SK-N-SH (cell line): ENCODE data around the gene HDAC4. TPM values are rescaled to one million over a fixed set of nuclear protein-coding genes. Genes with fewer than 3 reads are reported as not detected.

Experiments
- CTCF ChIA-PET: fragments of 300-600, 350-600 bp; formaldehyde crosslinking; extraction: SDS; loops from one replicate; lab custom pipeline; 2021; lab: Yijun Ruan, JAX
- POLR2A ChIA-PET: fragments of 350-600 bp; sonication (Branson Sonifier 250); formaldehyde crosslinking; extraction: SDS; loops from one replicate; lab custom pipeline; 2020; ENCODE audit warnings: antibody characterized with exemption, inconsistent platforms; lab: Yijun Ruan, JAX
- DNase-seq: peaks from one replicate; pipeline ENCODE4 v3.0.0; 2012
- H2AFZ ChIP-seq: fragments of 200-600 bp; sonication (generic); 2 replicates; pipeline ENCODE4 v1.8.1; 2016; ENCODE audit warnings: antibody characterized with exemption, mild to moderate bottlenecking, low read depth
- H3F3A ChIP-seq: fragments of 200-600 bp; sonication (generic); replicated peaks from 2 replicates; pipeline ENCODE3; 2016; ENCODE audit warnings: antibody characterized with exemption, mild to moderate bottlenecking; ENCODE audit not compliant: insufficient read depth
- H3K27ac ChIP-seq, 2 experiments: fragments of 200-500 bp in 1 of 2; fragments of 200-600 bp in 1 of 2; sonication (Bioruptor generic) in 1 of 2; sonication (generic), shearing (Covaris generic) in 1 of 2; 2 replicates each; pipeline versions ENCODE4 v1.5.1 to v1.6.1; 2014 to 2016; ENCODE audit warnings: low read depth in 2 of 2, inconsistent platforms in 1 of 2, low read length in 1 of 2, mild to moderate bottlenecking in 1 of 2, mixed read lengths in 1 of 2
- H3K27me3 ChIP-seq: fragments of 200-600 bp; sonication (generic), shearing (Covaris generic); 2 replicates; pipeline ENCODE4 v1.6.1; 2016; ENCODE audit warnings: mixed run types; ENCODE audit not compliant: insufficient read depth
- H3K36me3 ChIP-seq, 2 experiments: fragments of 200-500 bp in 1 of 2; fragments of 200-600 bp in 1 of 2; sonication (Bioruptor generic) in 1 of 2; sonication (generic) in 1 of 2; replicated peaks in 1 of 2; 2 replicates each; pipeline versions ENCODE3 to v1.5.1; 2014 to 2016; ENCODE audit warnings: low read length in 1 of 2, mild to moderate bottlenecking in 1 of 2; ENCODE audit not compliant: insufficient read depth in 2 of 2, control insufficient read depth in 1 of 2
- H3K4me1 ChIP-seq, 2 experiments: fragments of 200-500 bp in 1 of 2; fragments of 200-600 bp in 1 of 2; sonication (Bioruptor generic) in 1 of 2; sonication (generic), shearing (Covaris generic) in 1 of 2; 2 replicates each; pipeline versions ENCODE4 v1.5.1 to v1.6.1; 2014 to 2016; ENCODE audit warnings: low read depth in 1 of 2, low read length in 1 of 2, mixed run types in 1 of 2; ENCODE audit not compliant: insufficient read depth in 2 of 2, control insufficient read depth in 1 of 2
- H3K4me2 ChIP-seq: fragments of 200-600 bp; sonication (generic), shearing (Covaris generic); 2 replicates; pipeline ENCODE4 v1.6.1; 2017; ENCODE audit warnings: mixed run types
- H3K4me3 ChIP-seq, 2 experiments: fragments of 200-500 bp in 1 of 2; fragments of 200-600 bp in 1 of 2; sonication (Bioruptor generic) in 1 of 2; sonication (generic), shearing (Covaris generic) in 1 of 2; 2 replicates each; pipeline versions ENCODE4 v1.5.1 to v1.8.1; 2014 to 2016; ENCODE audit warnings: low read depth in 2 of 2, inconsistent platforms in 1 of 2, low read length in 1 of 2, mild to moderate bottlenecking in 1 of 2, mixed read lengths in 1 of 2, moderate library complexity in 1 of 2
- H3K79me2 ChIP-seq: fragments of 200-600 bp; sonication (generic); 2 replicates; pipeline ENCODE4 v1.8.1; 2017; ENCODE audit warnings: mild to moderate bottlenecking; ENCODE audit not compliant: insufficient read depth
- H3K9ac ChIP-seq: fragments of 200-600 bp; sonication (generic); 2 replicates; pipeline ENCODE4 v1.6.1; 2017; ENCODE audit warnings: mixed run types
- H3K9me2 ChIP-seq: fragments of 200-600 bp; sonication (generic); 2 replicates; pipeline ENCODE4 v1.6.1; 2017; ENCODE audit warnings: mixed run types
- H3K9me3 ChIP-seq: fragments of 200-600 bp; sonication (generic); 2 replicates; pipeline ENCODE4 v1.6.1; 2017; ENCODE audit warnings: mixed run types, mild to moderate bottlenecking, moderate library complexity
- H4K20me1 ChIP-seq: fragments of 200-600 bp; sonication (generic); 2 replicates; pipeline ENCODE4 v1.6.1; 2017; ENCODE audit warnings: mild to moderate bottlenecking, mixed run types; ENCODE audit not compliant: insufficient read depth
- CHD2 ChIP-seq: fragments of 150-350 bp; IDR thresholded peaks from 2 replicates; pipeline ENCODE4 v1.6.1; 2018; ENCODE audit warnings: low read length; ENCODE audit not compliant: partially characterized antibody
- FOXJ3 ChIP-seq: sonication (generic); formaldehyde crosslinking; IDR thresholded peaks from 2 replicates; pipeline ENCODE4 v1.5.1; 2020; ENCODE audit warnings: mild to moderate bottlenecking, missing genetic modification reagents
- GATA2 ChIP-seq: sonication (generic); formaldehyde crosslinking; IDR thresholded peaks from 2 replicates; pipeline ENCODE4 v1.5.0; 2020; ENCODE audit warnings: mild to moderate bottlenecking, missing genetic modification reagents
- JUND ChIP-seq: IDR thresholded peaks from 2 replicates; pipeline ENCODE4 v1.4.0; 2012
- MAX ChIP-seq: IDR thresholded peaks from 2 replicates; pipeline ENCODE4 v1.4.0; 2012; ENCODE audit warnings: low read depth
- RAD21 ChIP-seq: IDR thresholded peaks from 2 replicates; pipeline ENCODE4 v1.6.1; 2012; ENCODE audit warnings: mild to moderate bottlenecking, low read length
- RFX5 ChIP-seq: IDR thresholded peaks from 2 replicates; pipeline ENCODE4 v1.6.1; 2012; ENCODE audit warnings: mild to moderate bottlenecking, improper control_type of control experiment, low read length
- SIN3A ChIP-seq: IDR thresholded peaks from 2 replicates; pipeline ENCODE4 v1.6.1; 2012; ENCODE audit warnings: low read depth, mild to moderate bottlenecking, low read length, moderate library complexity, borderline replicate concordance
- SMC3 ChIP-seq: IDR thresholded peaks from 2 replicates; pipeline ENCODE4 v1.6.1; 2012; ENCODE audit warnings: low read depth, low read length, improper control_type of control experiment
- TAF1 ChIP-seq: IDR thresholded peaks from 2 replicates; pipeline ENCODE4 v1.6.1; 2012; ENCODE audit warnings: low read depth, mild to moderate bottlenecking, low read length, moderate library complexity, borderline replicate concordance
- TEAD4 ChIP-seq: IDR thresholded peaks from 2 replicates; pipeline ENCODE4 v1.4.0; 2012; ENCODE audit warnings: mild to moderate bottlenecking, borderline replicate concordance; ENCODE audit not compliant: insufficient read depth
- USF2 ChIP-seq: fragments of 150-350 bp; IDR thresholded peaks from 2 replicates; pipeline ENCODE4 v1.6.1; 2017; ENCODE audit warnings: antibody characterized with exemption, low read length, low read depth, borderline replicate concordance
- WGBS: methylation state at CpG from one replicate; pipeline ENCODE4 v1.1.6; 2017; ENCODE audit warnings: low lambda C conversion rate; 5-methylcytosine and 5-hydroxymethylcytosine counted together
- polyA plus RNA-seq, 3 experiments: library from polyadenylated mRNA; depleted of rRNA; stranded (reverse); fragments of >200 nt; gene quantifications; 2 replicates each; pipeline ENCODE4 v1.2.3, GENCODE V29; 2012
- TF ChIP-seq, protein P1 (sequence below): IDR thresholded peaks from 2 replicates; pipeline ENCODE4 v1.4.0; 2012; ENCODE audit warnings: low read depth, borderline replicate concordance
- TF ChIP-seq, protein P2 (sequence below): fragments of 150-350 bp; IDR thresholded peaks from 2 replicates; pipeline ENCODE4 v1.6.1; 2016; ENCODE audit warnings: mild to moderate bottlenecking, low read depth, low read length
- TF ChIP-seq, protein P3 (sequence below): fragments of 200-600 bp; sonication (generic); IDR thresholded peaks from 2 replicates; pipeline ENCODE4 v1.6.1; 2017; ENCODE audit warnings: antibody characterized with exemption, mild to moderate bottlenecking, moderate library complexity

HDAC4 gene
- polyA plus RNA-seq, 1 of the 3 experiments (the other 2 are of a cell fraction), result 5.5 TPM

GRCh38 chr2:239266779-239267287, 134.0 kb downstream of the HDAC4 start:
- Histone ChIP-seq H3K4me3 (no peak overlapping the region), H3F3A (no peaks in the 10 kb centered on the region), H2AFZ (no peak overlapping the region), H3K9ac (no peak overlapping the region), H3K27me3 (no peaks in the 10 kb centered on the region), H3K4me1 (peaks cover 29 to 81% of the 10 kb centered on the region in 2 experiments; a peak in 2 of 4 replicates), H3K9me3 (no peaks in the 10 kb centered on the region), H3K79me2 (peaks cover 20% of the 10 kb centered on the region; the same call in 1 of the 2 replicates), H4K20me1 (no peaks in the 10 kb centered on the region), H3K36me3 (no peaks in the 10 kb centered on the region), H3K4me2 (no peak overlapping the region)
- WGBS, result 95% methylated on average over 4 of the region's 10 CpGs
- CTCF ChIA-PET, result interaction anchor here (0.8 to 1.3 kb wide), 2 partner anchors 10 to 15 kb away, joined by 3 to 4 read pairs; no protein-coding TSS in a partner anchor
- POLR2A ChIA-PET, result no interaction called here
- TF ChIP-seq, protein P1, sequence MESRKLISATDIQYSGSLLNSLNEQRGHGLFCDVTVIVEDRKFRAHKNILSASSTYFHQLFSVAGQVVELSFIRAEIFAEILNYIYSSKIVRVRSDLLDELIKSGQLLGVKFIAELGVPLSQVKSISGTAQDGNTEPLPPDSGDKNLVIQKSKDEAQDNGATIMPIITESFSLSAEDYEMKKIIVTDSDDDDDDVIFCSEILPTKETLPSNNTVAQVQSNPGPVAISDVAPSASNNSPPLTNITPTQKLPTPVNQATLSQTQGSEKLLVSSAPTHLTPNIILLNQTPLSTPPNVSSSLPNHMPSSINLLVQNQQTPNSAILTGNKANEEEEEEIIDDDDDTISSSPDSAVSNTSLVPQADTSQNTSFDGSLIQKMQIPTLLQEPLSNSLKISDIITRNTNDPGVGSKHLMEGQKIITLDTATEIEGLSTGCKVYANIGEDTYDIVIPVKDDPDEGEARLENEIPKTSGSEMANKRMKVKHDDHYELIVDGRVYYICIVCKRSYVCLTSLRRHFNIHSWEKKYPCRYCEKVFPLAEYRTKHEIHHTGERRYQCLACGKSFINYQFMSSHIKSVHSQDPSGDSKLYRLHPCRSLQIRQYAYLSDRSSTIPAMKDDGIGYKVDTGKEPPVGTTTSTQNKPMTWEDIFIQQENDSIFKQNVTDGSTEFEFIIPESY, result no peak
- TF ChIP-seq CHD2, result no peak
- TF ChIP-seq, all 33 proteins: peak for 0
- no peak for DNase-seq
- Histone ChIP-seq H3K9me2 (no peaks in the 10 kb centered on the region), H3K27ac (no peak overlapping the region; a peak in 1 of 4 replicates)

- TF ChIP-seq FOXJ3 (CRISPR knock-in tag) (no peak), GATA2 (no peak), TEAD4 (no peak), TAF1 (no peak), USF2 (no peak), SIN3A (no peak), RFX5 (no peak), MAX (no peak), JUND (no peak), RAD21 (no peak), SMC3 (no peak)
- TF ChIP-seq, protein P2, sequence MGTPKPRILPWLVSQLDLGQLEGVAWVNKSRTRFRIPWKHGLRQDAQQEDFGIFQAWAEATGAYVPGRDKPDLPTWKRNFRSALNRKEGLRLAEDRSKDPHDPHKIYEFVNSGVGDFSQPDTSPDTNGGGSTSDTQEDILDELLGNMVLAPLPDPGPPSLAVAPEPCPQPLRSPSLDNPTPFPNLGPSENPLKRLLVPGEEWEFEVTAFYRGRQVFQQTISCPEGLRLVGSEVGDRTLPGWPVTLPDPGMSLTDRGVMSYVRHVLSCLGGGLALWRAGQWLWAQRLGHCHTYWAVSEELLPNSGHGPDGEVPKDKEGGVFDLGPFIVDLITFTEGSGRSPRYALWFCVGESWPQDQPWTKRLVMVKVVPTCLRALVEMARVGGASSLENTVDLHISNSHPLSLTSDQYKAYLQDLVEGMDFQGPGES, result no peak
- TF ChIP-seq, protein P1, result no peak
- TF ChIP-seq, protein P3, sequence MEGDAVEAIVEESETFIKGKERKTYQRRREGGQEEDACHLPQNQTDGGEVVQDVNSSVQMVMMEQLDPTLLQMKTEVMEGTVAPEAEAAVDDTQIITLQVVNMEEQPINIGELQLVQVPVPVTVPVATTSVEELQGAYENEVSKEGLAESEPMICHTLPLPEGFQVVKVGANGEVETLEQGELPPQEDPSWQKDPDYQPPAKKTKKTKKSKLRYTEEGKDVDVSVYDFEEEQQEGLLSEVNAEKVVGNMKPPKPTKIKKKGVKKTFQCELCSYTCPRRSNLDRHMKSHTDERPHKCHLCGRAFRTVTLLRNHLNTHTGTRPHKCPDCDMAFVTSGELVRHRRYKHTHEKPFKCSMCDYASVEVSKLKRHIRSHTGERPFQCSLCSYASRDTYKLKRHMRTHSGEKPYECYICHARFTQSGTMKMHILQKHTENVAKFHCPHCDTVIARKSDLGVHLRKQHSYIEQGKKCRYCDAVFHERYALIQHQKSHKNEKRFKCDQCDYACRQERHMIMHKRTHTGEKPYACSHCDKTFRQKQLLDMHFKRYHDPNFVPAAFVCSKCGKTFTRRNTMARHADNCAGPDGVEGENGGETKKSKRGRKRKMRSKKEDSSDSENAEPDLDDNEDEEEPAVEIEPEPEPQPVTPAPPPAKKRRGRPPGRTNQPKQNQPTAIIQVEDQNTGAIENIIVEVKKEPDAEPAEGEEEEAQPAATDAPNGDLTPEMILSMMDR, result no peak
- Histone ChIP-seq H3K9me3 (no peaks in the 10 kb centered on the region), H2AFZ (no peak overlapping the region), H3K9me2 (no peaks in the 10 kb centered on the region), H3F3A (no peaks in the 10 kb centered on the region), H3K27ac (no peak overlapping the region; a peak in 1 of 4 replicates), H4K20me1 (no peaks in the 10 kb centered on the region), H3K9ac (no peak overlapping the region), H3K36me3 (no peaks in the 10 kb centered on the region), H3K4me2 (no peak overlapping the region), H3K27me3 (no peaks in the 10 kb centered on the region), H3K4me1 (peaks cover 29 to 82% of the 10 kb centered on the region in 2 experiments; a peak in 2 of 4 replicates), H3K4me3 (no peak overlapping the region), H3K79me2 (peaks cover 20% of the 10 kb centered on the region; the same call in 1 of the 2 replicates)
- whole genome bisulfite sequencing, result 100% methylated on average over 1 of the region's 4 CpGs
- ChIA-PET POLR2A (no interaction called here), CTCF (interaction anchor here (1.3 kb wide), 1 partner anchor 14 kb away, joined by 4 read pairs; no protein-coding TSS in a partner anchor)
- no peak for DNase-seq
Observed at GRCh38 chr2:239266434-239266766, 134.4 kb downstream of the HDAC4 start.
